ENCODE measurements around the gene GLP2R.

The GLP2R gene

DNA sequence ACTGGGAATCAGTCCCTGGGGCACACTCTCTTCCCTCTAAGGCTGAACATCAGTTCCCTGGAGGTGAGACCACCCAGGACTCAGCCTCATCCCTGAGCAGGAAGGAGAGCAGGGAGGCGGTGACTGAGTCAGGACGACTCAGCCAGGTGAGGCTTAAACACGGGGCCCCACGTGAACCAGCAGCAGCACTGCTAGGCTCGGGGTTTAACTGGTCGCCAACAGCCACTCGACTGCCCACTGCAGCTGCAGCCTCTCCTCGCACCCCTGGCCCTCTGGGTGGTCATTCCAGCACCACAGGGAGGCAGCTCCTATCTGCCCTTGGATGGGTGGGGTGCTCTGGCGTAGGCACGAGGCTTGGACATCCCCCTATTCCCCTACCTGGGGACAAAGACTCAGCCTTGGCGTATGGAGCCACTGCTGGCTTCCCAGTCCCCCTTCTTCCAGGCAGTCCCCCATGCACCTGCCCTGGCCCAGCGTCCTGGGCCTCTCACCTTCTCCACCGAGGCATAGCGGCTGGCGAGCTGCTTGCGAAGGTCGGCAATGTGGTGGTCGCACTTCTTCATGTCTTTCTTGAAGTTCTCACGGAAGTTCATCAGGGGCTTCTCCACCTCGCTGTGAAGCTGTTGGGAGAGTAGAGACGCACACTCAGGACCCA lies 100.6 kb downstream of the GLP2R start:
- no peak for DNase-seq

DNA sequence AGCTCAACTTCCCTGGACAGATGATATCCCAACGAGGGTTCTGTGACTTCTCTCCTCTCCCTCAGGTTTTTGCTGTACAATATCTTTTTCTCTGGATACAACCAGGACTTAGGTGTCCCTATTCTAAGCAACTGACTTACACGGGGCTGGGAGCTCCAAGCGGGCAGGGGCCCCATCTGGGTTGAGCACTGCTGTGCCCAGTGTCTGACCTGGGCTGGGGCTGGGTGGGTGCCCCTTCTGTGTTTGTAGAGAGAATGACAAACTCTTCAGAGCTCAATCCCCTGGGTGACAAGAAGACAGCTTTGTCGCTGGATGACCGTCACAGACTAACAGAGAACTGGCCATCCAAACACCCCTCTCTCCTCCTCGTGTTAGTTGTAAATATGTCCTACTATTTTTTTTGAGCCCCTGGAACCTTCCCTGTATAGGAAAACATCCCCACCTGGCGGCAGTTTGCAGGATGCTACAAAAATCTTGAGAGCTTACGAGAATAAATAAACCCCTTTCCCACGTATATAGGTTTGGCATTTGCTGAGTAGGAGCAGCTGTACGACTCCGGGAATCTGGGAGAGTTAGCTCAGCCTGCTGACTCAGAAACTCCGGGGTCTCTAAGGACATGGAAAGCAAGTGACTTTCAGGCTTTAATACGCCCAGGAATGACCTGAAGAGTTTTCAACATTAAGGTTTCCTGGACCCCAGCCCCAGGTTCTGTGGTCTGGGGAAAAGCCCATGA lies 103.0 kb downstream of the GLP2R start:
- no peak for DNase-seq

DNA sequence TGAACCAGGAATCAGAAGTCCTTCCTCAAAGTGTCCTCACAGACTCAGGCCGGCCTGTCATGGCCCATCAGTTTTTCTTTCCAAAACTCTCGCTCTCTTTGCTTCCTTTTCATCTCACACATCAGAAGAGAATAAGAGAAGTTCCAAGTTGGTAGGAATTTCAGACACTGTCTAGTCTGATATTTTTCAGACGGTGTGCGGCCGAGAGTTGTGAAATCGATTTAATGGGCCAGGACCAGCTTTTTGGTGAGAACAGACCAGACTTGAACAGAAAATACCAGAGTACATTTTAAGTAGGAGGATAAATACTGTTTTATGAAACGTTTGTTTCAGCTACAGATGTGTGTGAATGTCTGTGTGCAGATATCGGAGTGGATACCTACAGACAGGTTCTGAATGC lies 104.1 kb downstream of the GLP2R start:
- DNase-seq, result no peak

DNA sequence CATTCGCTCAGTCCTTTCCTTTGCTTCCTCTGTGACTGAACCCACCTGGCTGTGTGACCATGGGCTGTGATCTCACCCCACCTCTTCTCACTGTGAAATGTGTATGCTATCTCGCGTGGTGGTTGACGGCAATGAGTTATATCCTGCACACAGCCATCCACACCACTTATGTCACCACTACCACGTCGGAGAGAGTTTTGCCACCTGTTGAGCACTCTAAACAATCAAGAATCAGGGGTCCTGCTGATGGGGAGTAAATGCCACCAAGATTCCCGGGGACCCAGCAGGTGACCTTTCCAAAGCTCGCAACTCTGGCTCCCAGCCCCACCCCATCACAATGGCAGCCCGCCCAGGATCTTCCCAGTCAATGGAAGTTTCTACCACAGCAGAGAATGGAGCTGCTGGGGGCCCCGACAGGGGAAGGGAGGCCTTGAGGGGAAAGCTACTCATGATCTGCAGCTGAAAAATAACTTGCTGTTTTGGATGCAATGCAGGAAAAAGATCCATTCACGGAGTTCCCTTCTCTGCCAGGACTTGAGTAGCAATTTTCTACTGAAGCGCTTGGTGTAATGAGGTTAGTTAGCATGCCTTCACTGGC lies 105.5 kb downstream of the GLP2R start:
- DNase-seq, result no peak

DNA sequence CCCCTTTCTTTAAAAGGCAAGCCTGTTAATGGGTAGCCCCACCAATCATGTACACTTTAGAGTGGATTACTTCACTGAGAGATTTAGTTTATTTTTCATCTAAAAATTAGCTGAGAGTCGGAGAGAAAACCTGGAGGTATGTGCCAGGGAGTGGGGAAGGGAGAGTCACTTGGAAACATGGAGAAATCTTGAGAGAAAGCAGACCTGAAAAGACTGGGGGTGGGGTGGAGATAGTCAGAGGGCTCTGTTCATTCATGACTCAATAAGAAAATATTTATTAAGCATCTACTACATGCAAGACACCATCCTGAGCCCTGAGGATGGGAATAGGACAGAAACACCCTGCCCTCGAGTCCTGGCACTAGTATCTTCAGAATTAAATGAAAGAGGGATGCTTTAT lies 106.8 kb downstream of the GLP2R start:
- DNase-seq, result no peak

DNA sequence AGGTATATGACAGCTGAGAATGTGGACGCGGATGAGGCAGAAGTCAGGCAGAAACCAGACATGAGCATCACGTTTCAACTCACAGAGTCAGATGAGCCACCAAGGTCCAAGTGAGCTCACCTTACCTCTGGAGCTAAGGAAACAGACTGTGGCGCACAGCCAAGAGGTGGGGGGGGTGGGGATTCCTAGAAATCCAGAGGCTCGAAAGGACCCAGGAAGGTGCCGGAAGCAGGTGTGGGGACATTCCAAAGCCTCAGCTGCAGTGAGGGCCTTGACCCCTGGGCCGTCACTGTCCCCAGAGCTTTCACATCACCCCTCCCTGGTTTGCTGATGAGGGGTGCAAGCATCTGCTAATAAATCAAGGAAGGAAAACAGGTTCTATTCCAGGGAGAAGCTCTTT lies 108.6 kb downstream of the GLP2R start:
- no peak for DNase-seq

DNA sequence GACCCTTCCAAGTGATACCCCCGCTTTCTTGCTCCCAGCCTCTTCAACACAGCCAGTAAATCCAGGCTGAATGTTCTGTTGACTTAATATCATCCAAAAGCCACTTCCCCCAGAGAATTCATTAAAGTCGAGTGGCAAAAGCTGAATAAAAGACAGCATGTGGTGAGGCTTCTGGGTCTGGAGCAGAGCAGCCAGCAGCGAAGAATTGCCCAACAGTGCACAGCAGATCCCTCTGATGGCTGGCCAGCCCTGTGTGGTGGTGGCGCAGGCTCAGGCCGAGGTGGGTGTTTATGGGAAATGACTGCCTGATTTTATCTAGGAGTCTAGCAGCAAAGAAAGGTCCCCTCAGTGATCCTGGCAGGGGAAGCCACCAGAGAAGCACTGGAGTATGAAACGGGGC lies 109.7 kb downstream of the GLP2R start:
- DNase-seq, result no peak

DNA sequence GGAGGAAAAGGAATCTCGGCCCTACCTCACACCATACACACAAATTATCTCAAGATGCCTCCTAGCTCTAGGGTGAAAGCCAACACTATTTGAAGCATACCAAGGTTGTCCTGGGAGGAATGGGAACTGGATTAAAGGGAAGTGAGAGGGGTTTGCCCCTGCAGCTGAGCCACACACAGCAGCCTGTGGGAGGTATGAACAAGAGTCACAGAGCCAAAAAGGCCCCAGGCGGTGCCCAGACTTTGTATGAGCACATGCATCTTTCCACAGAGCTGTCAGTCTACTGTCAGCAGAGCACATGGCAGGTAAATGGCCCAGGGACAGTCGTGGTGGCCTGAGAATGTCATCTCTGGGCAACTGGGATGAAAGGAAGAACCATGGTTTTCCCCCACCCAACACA lies 110.4 kb downstream of the GLP2R start:
- no peak for DNase-seq

DNA sequence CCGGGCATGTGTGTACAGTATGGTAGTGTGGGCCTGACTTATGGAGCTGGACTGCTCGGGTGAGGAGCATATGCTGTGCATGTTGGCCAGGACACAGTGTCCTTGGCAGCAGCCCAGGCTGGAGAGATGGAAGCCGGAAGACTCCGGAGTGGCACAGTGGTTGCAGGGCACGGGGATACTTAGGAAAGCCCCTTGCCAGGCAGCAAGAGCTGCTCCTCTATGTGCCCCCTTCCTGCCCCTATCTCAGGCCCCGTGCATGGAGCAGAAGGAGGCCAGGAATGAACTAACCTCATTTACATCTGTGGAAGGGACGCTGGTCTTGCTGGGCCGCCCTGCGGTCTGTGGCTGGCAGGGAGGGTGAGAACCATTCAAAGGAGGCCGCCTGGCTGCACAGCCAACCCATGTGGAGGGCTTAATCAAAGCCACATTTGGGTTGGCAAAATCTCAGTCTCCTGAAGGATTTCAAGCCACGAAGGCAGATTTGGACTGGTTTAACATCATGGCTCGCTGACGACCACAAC lies 111.6 kb downstream of the GLP2R start:
- DNase-seq, result no peak

DNA sequence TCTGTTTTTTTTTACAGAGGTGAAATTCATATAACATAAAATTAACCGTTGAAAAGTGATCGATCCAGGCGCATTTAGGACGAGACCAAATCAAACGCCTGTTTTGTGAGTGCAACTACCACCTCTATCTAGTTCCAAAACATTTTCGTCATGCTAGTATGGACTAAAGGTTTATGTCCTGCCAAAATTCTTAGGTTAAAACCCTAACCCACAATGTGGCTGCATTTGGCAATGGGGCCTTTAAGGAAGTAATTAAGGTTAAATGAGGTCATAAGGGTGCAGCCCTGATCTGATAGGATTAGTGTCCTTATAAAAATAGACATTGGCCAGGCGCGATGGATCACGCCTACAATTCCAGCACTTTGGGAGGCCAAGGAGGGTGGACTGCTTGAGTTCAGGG lies 112.2 kb downstream of the GLP2R start:
- DNase-seq, result no peak

DNA sequence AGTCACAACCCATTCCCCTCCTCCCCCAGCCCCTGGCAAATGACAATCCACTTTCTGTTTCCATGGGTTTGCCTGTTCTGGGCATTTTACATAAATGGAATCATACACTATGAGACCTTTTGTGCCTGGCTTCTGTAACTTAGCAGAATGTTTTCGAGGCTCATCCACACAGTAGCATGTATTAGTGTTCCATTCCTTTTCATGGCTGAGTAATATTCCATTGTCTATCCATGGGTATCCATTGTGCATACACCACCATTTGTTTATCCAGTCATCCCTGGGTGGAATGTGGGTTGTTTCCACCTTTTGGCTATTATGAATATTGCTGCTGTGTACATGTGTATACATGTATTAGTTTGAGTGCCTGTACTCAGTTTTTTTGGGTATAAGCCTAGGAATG lies 113.0 kb downstream of the GLP2R start:
- DNase-seq, result no peak

DNA sequence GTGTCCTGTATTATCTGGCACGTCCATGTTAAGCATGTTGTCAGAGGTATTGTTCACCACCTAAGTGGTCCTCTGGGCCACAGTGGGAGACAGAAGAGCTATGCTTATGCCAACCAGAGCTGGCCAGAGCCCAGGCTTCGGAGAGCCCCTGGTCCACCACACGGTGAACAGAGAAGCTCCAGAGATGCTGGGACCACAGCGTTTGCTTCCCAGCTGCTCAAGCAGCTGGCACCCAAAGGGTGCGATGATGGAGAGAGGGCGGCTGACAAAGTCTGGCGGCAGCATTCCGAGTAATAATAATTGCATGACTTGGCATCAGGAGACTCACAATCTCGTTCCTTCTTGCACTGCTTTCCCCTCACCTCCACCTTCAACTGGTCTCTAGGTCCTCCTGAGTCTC lies 115.1 kb downstream of the GLP2R start:
- no peak for DNase-seq

DNA sequence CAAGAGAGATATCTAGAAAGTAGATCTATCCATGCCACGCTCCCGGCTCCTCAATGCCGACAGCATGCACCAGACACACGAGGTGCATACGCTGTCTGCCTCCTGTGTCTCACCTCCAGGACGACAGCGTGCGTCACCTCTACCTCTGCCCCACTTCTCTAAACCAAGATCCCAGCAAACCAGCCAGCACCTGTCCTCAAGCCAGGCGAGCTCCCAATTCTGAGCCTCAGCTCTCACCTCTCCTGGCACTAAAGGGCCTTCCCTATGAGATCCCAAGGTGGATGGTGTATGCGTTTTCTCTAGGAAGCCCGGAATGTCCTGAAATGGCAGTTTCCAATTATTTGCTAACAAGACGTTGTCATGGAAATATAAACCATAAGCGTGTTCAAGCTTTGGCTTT lies 115.6 kb downstream of the GLP2R start:
- no peak for DNase-seq
